GM23338 (cell line): ENCODE measurements around the gene STAU1.

ENCODE experiments used
- ETS1 ChIP-seq: IDR thresholded peaks from 2 replicates; pipeline ENCODE4 v1.6.1; 2016; ENCODE audit warnings: antibody characterized with exemption
- EZH2 ChIP-seq: fragments of 200-600 bp; sonication (generic); IDR thresholded peaks from one replicate; pipeline ENCODE4 v1.8.0; 2017; ENCODE audit warnings: antibody characterized with exemption, mild to moderate bottlenecking, low read depth; ENCODE audit not compliant: unreplicated experiment
- POLR2AphosphoS5 ChIP-seq: IDR thresholded peaks from 2 replicates; pipeline ENCODE4 v1.6.1; 2016; ENCODE audit warnings: antibody characterized with exemption, low read depth
- TF ChIP-seq, protein P1 (sequence below), 2 experiments: fragments of 200-600 bp in 1 of 2; sonication (generic) in 1 of 2; conservative IDR thresholded peaks; 2 replicates each; pipeline versions ENCODE4 v1.5.1 to v1.6.1; 2016 to 2017; ENCODE audit warnings: antibody characterized with exemption in 2 of 2, low read depth in 2 of 2, mild to moderate bottlenecking in 2 of 2, moderate library complexity in 1 of 2

- TF ChIP-seq ETS1 (no peak), EZH2 (no peak), POLR2AphosphoS5 (no peak)
- TF ChIP-seq, protein P1, sequence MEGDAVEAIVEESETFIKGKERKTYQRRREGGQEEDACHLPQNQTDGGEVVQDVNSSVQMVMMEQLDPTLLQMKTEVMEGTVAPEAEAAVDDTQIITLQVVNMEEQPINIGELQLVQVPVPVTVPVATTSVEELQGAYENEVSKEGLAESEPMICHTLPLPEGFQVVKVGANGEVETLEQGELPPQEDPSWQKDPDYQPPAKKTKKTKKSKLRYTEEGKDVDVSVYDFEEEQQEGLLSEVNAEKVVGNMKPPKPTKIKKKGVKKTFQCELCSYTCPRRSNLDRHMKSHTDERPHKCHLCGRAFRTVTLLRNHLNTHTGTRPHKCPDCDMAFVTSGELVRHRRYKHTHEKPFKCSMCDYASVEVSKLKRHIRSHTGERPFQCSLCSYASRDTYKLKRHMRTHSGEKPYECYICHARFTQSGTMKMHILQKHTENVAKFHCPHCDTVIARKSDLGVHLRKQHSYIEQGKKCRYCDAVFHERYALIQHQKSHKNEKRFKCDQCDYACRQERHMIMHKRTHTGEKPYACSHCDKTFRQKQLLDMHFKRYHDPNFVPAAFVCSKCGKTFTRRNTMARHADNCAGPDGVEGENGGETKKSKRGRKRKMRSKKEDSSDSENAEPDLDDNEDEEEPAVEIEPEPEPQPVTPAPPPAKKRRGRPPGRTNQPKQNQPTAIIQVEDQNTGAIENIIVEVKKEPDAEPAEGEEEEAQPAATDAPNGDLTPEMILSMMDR (conservative IDR thresholded peaks at IDR 0.05; ENCODE audit: low read depth in 2 of 2) = no peak
These were observed 6.8 kb downstream of the STAU1 start for GRCh38 chr20:49181265-49181877.
